Thoracic aorta (tissue), 2 donors: Measurements from ENCODE around the gene SLC6A6. TPM values are rescaled to one million over a fixed set of nuclear protein-coding genes. Genes with fewer than 3 reads are reported as not detected.
A peak's percentile ranks its signal among the peaks of the same experiment; 100 is the strongest.
"Not testable (repeated sequence)": the region's sequence is repeated elsewhere in the genome, so short reads cannot be mapped to it uniquely, and the experiment has no call there.

Experiments used
- ATAC-seq: fragments of 150-250 bp; one replicate; pipeline ENCODE4 v1.8.0; 2017; ENCODE audit warnings: low read depth; ENCODE audit not compliant: insufficient number of reproducible peaks, low FRiP score
- DNase-seq: peaks from one replicate; pipeline ENCODE4 v3.0.0-alpha.2; 2020; ENCODE audit warnings: low spot score
- H3K27ac ChIP-seq, 2 donors: fragments of 200-600 bp; sonication (generic); 1 replicate in 1 of 2; 2 replicates in 1 of 2; pipeline ENCODE4 v1.5.1; 2016; ENCODE audit warnings: mild to moderate bottlenecking in 2 of 2, moderate library complexity in 2 of 2
- H3K27me3 ChIP-seq: fragments of 200-600 bp; sonication (generic); replicated peaks from 2 replicates; pipeline ENCODE4 v1.6.0; 2016; ENCODE audit warnings: mild to moderate bottlenecking; ENCODE audit not compliant: insufficient read depth
- H3K36me3 ChIP-seq: fragments of 200-600 bp; sonication (generic); one replicate; pipeline ENCODE4 v1.5.1; 2016
- H3K4me1 ChIP-seq, 2 donors: fragments of 200-600 bp; sonication (generic); 1 replicate in 1 of 2; 2 replicates in 1 of 2; pipeline versions ENCODE4 v1.5.1 to v1.6.0; 2016; ENCODE audit warnings: low read depth in 2 of 2, mild to moderate bottlenecking in 1 of 2; ENCODE audit not compliant: control insufficient read depth in 1 of 2
- H3K4me3 ChIP-seq: fragments of 200-600 bp; sonication (generic); 2 replicates; pipeline ENCODE4 v1.5.1; 2016; ENCODE audit warnings: mild to moderate bottlenecking
- H3K9me3 ChIP-seq: fragments of 200-600 bp; sonication (generic); 2 replicates; pipeline ENCODE4 v1.5.1; 2016
- CTCF ChIP-seq: fragments of 200-600 bp; sonication (generic); IDR thresholded peaks from one replicate; pipeline ENCODE4 v1.5.1; 2019; ENCODE audit warnings: antibody characterized with exemption
- total RNA-seq, 2 donors: library from RNA; depleted of rRNA; stranded (reverse); fragments of >200 nt; gene quantifications; one replicate each; pipeline versions ENCODE4 v1.1.0 to v1.2.3, GENCODE V29; 2016

Gene SLC6A6
- total RNA-seq, 2 donors from 2014 or later = 33.5 to 45.5 TPM

GRCh38 chr3:14405360-14406238 is 3.2 kb downstream of the SLC6A6 start:
- TF ChIP-seq CTCF = no peak
- ATAC-seq (no peak), DNase-seq (no peak)
- H3K9me3 ChIP-seq = no peaks in the 10 kb centered on the region
- peak overlapping the region; percentile 19 to 30 for H3K27ac ChIP-seq
- H3K27me3 ChIP-seq = no peaks in the 10 kb centered on the region
- H3K4me3 ChIP-seq = peak overlapping the region; percentile 89
- H3K36me3 ChIP-seq = no peaks in the 10 kb centered on the region
- H3K4me1 ChIP-seq = peaks cover 31 to 55% of the 10 kb centered on the region in 2 donors

DNA sequence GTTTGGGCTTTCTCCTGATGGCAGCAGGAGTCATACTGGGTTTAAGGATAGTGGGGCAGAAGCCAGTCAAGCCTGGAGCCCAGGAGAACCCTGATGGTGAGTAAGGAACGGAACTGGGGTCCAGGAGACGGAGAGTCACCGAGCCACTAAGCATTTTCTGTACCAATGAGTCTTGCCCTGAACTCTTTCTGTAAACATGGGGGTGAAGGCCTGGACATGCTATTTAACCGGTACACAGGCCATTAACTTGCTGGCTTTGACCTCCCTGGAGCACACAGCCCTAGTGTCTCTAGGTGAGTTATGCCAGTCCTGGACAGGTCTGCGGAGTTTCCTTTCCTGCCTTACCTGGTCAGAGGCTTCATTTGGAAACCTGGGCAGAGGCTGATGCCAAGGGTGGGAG is 3.9 kb downstream of the SLC6A6 start:
- Histone ChIP-seq H3K4me3 (no peak overlapping the region), H3K27me3 (no peaks in the 10 kb centered on the region), H3K27ac (no peak overlapping the region), H3K36me3 (peaks cover under 1% of the 10 kb centered on the region), H3K9me3 (no peaks in the 10 kb centered on the region), H3K4me1 (peaks cover 38 to 60% of the 10 kb centered on the region in 2 donors)
- DNase-seq (no peak), ATAC-seq (no peak)
- TF ChIP-seq CTCF = no peak

DNA sequence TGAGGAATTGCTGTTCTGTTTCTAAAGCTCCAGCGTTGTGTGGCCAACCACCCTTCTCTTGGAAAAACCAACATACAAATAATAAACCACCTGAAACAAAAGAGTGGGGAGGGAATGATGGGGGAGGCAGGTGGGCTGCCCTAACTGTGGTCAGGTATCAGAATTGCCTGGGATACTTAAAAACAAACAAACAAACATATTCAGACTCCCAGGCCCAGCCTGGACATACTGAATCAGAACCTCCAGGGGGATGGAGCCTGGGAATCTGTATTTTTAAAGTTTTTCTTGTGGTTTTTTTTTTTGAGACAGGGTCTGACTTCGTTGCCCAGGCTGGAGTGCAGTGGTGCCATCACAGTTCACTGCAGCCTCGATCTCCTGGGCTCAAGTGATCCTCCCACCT is 4.4 kb downstream of the SLC6A6 start:
- Histone ChIP-seq H3K36me3 (peaks cover 3% of the 10 kb centered on the region), H3K9me3 (no peaks in the 10 kb centered on the region), H3K27ac (no peak overlapping the region), H3K4me1 (peaks cover 36 to 55% of the 10 kb centered on the region in 2 donors), H3K27me3 (no peaks in the 10 kb centered on the region), H3K4me3 (no peak overlapping the region)
- ATAC-seq (no peak), DNase-seq (no peak)
- no peak for TF ChIP-seq CTCF

- peaks cover 3% of the 10 kb centered on the region for H3K36me3 ChIP-seq
- no peaks in the 10 kb centered on the region for H3K27me3 ChIP-seq
- peaks cover 33 to 51% of the 10 kb centered on the region in 2 donors for H3K4me1 ChIP-seq
- H3K27ac ChIP-seq = no peak overlapping the region
- no peak for TF ChIP-seq CTCF
- ATAC-seq (no peak), DNase-seq (no peak)
- H3K9me3 ChIP-seq = no peaks in the 10 kb centered on the region
- H3K4me3 ChIP-seq = no peak overlapping the region
Measured at GRCh38 chr3:14407203-14407602, 4.8 kb downstream of the SLC6A6 start.

DNA sequence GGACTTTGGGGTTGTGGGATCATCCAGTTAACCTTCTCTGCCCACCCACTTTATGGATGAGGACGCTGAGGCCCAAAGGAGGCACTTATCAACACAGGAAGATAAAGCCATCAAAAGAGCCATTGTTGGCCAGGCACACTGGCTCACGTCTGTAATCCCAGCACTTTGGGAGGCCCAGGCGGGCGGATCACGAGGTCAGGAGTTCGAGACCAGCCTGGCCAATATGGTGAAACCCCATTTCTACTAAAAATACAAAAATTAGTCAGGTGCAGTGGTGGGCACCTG is 7.3 kb downstream of the SLC6A6 start:
- H3K27ac ChIP-seq, ATAC-seq, DNase-seq, H3K36me3 ChIP-seq, H3K4me3 ChIP-seq, H3K9me3 ChIP-seq, H3K27me3 ChIP-seq: not testable (repeated sequence)
- peaks cover 24 to 34% of the 10 kb centered on the region in 2 donors for H3K4me1 ChIP-seq
